NCI-H82 treated with DMSO at 0.1 percent for 48 hours (cell line): Measurements from ENCODE around the gene SUPT3H.

Experiments
- DNase-seq: peaks from one replicate; lab custom pipeline; 2025; ENCODE audit not compliant: unreplicated experiment; lab: John Stamatoyannopoulos, UW

The SUPT3H gene

GRCh38 chr6:45024610-45025009 is 353.1 kb downstream of the SUPT3H start:
- no peak for DNase-seq

DNA sequence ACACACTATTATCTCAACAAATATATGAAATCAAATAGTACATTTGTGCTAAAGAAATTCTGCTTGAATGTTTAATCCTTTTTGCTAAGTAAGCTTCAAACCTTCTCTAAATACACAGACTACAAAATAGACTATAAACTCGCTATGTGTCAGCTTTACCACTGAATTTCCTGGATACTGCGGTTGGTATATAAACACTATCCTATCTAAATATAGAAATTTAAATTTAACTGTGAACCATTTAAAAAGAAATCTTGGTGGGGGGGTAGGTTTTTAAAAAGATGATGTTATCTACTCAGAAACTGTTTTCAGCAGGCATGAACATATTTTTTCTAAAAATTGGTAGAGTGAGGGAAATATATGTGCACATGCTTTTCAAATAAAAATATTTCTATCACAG is 356.1 kb downstream of the SUPT3H start:
- no peak for DNase-seq

DNA sequence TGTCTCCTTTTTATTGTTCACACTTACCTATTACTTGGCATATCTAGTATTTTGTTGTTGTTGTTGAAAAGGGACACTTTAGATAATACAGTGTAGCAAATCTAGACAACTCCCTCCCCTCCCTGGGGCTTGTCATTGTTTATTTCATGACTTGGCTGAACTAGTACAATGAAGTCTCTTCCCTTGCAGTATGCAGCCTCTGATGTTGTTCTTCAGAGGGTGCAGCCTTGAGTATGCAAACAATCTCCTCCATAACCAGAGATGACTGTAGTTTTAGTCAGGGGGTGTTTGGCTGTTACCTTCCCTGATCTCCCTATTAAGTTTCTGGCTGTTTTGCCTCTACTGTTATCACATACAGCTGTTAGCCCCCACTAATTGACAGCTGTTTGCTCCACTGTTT is 365.0 kb downstream of the SUPT3H start:
- no peak for DNase-seq

DNA sequence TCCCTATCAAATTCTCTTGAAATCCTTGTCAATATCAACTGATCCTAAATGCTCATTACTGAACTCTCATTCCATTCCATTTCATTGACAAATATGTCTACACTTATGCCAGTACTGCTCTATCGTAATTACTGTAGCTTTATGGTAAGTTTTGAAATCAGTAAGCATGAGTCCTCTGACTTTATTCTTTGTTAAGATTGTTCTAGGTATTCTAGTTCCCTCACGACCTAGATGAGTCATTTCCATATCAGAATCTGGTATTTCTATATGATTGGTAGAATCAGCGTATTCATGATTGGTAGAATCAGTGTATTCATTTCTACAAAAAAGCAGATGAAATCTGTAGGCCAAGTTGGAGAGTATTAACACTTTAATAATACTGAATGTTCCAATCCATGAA is 368.2 kb downstream of the SUPT3H start:
- no peak for DNase-seq

GRCh38 chr6:45006893-45007292 is 370.8 kb downstream of the SUPT3H start:
- DNase-seq, result no peak

DNA sequence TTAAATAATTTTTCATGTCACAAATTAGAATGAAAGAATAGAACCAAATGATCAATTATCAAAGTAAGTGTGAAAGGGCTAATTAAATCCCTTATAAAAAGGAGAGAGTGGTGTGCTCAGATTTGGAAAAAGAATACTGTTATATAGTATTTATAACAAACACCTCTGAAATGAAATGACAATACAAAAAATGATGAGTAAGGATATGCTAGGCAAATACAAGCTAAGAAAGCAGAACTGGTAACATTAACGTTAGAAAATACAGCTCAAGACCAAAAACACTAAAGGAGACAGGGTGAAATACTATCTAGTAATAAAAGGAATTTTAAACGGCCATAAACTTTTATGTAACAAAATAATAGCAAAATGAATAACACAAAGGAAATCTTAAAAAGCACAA is 373.8 kb downstream of the SUPT3H start:
- no peak for DNase-seq

GRCh38 chr6:45003387-45003786 is 374.3 kb downstream of the SUPT3H start:
- DNase-seq, result no peak

- DNase-seq, result no peak
Observed at GRCh38 chr6:45002390-45003105, 375.2 kb downstream of the SUPT3H start.

DNA sequence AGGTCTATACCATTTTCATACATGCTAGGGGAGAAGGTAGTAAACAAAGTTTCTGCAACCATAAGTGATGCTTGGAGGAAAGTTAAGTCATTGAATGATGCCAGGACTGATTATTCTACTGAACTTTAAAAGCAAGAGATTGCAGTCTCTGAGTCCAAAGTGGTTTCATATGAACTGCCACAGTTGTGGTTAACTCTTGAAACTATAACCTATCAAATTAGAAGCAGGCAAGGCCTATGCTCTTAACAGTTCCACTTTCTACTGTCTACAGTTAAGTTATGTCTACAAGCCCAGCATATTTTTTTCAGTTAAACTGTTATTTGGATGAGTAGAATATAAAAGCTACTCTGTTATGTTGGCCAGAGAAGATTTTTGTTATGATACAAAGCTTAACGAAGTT is 376.1 kb downstream of the SUPT3H start:
- DNase-seq, result no peak

DNA sequence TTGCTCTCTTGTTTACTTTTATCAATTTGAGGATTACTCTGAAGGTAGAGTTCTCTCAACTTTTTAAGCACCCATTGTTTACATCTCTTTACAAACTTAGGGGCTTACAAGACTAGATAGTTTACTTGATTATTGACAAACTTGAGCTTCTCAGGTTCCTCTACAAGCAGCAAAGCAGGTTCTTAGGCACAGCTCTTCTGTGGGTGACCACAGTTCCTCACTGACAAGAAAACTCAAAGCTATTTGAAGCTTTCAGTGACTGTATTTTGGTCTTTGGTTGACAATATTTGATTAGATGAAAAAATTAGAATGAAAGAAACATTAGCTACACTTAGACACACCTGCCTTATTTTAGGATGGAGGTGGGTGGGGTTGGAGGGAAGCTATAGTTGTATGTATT is 376.9 kb downstream of the SUPT3H start:
- DNase-seq, result peak; percentile 19

DNA sequence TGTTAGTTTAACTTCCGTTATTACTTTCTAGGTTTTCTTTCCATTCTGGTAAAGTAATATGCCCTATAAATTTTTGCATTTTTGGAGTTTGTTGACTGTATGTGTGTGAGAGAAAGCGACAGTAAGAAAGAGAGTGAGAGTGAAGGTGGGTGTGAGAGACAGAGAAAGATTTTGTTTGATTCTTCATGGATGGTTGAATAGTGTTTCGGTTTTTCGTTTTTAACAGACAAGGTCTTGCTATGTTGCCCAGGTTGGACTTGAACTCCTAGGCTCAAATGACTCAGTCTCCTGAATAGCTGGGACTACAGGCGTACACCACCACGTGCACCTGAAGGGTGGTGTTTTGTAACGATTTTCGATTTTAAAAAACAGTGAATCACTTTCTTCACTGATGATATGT is 378.7 kb downstream of the SUPT3H start:
- no peak for DNase-seq

GRCh38 chr6:44995486-44996132 is 382.1 kb downstream of the SUPT3H start:
- DNase-seq, result no peak

- no peak for DNase-seq
Observed at GRCh38 chr6:44989391-44989790, 388.3 kb downstream of the SUPT3H start.

DNA sequence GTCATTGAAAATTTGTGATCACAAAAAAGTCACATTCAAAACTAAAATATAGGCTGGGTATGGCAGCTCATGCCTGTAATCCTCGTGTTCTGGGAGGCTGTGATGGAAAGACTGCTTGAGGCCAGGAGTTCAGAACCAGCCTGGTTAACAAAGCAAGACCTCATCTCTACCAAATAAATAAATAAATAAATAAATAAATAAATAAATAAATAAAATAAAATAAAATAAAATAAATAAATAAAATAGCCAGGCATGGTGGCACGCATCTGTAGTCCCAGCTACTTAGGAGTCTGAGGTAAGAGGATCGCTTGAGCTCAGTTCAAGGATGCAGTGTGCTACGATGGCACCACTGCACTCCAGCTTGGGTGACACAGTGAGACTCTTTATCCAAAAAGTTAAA is 392.7 kb downstream of the SUPT3H start:
- no peak for DNase-seq

- DNase-seq, result no peak
Observed at GRCh38 chr6:44983467-44984365, 394.0 kb downstream of the SUPT3H start.

DNA sequence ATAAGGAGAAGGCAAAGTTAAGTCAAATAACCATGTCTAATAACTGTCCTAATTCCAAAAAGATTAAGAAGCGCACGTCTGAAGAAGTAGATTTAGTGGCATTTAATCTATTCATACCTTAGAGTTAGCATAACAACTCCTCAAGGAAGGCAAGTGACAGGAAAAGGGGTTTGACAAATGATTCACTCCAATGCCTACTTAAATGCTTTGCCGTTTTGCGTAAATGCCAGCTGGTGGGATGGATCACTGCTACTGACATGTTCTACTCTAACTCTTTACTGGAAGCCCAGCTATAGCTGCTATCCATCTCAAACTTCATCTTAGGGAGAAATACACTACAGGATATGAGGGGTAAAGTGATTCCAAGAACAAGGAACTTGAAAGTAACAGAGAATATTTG is 396.9 kb downstream of the SUPT3H start:
- DNase-seq, result no peak

DNA sequence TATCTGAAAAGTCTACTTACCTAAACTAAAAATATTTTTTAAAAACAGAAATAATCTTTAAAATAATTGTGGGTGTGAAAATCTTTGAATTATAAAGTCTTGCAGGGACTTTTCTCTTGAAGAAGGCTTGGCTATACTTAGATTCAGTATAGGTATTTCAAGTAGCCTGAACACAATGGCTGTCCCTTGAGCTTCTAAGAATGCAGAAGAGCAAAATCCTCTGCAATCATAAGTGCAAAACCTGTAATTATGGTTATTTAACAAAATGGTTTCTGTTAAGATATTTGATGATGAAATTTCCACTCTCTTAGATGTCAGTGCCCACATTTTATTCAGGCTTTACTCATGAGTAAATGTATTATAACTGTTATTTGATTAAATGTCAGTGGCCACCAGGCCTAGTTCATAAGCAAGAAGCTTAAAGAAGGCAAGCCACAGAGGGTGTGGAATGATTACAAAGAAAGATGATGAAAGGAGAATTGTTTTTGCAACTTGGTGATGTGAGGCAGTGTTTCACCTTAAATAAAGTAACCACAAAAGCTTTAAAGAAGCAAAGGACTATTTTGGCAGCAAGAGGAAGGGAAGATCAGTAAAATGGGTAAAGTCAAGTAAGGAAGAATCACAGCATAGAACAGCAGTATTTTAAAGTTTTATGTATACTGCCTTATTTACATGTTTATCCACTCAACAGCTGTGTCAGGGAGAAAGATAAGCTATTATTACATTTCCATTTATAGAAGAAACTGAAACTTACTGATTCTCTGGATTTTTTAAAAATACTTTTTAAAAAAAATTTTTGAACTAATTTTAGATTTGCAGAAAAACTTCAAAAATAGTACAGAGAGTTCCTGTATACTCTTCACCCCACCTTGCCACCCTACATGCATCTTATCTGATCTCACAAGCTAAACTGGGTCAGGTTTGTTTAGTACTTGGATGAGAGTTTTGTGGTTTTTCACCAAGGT is 400.8 kb downstream of the SUPT3H start:
- no peak for DNase-seq

GRCh38 chr6:44974511-44974910 is 403.2 kb downstream of the SUPT3H start:
- DNase-seq, result no peak

DNA sequence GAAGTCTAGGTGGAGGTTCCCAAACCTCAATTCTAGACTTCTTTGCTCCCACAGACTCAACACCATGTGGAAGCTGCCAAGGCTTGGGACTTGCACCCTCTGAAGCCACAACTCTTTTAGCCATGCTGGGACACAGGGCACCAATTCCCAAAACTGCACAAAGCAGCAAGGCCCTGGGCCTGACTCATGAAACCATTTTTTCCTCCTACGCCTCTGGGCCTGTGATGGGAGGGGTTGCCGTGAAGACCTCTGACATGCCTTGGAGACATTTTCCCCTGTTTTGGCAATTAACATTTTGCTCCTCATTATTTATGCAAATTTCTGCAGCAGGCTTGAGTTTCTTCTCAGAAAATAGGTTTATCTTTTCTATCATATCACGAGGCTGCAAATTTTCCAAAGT is 405.0 kb downstream of the SUPT3H start:
- DNase-seq, result no peak

GRCh38 chr6:44969446-44970185 is 408.1 kb downstream of the SUPT3H start:
- DNase-seq, result no peak
